HG03575 (cell line): ENCODE results near the gene DICER1.
"Not testable (repeated sequence)": the region's sequence is repeated elsewhere in the genome, so short reads cannot be mapped to it uniquely, and the experiment has no call there.

ENCODE experiments used
- ATAC-seq: cut with Tn5 transposase; IDR thresholded peaks from one replicate; pipeline ENCODE4 v1.9.1; 2021; ENCODE audit not compliant: unreplicated experiment, insufficient number of reproducible peaks, low FRiP score; ENCODE audit errors: extremely low read depth

The DICER1 gene

DNA sequence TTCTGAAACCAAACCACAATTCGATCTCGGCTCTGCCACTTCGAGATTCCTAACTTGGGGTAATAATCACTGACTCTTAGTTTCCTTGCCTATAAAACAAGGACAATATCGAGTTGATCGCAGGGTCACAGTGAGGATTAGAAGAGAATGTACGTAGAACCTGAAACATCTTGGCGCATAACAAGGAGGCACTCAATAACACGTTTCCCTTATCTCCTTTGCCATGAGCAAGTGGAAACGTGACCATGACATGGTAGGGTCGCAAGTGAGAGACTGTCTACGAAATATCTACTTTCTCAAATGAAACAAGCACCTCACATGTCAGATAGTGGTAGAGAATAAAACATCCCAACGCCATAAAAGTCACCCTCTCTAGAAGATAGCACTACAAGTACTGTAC is 2.3 kb downstream of the DICER1 start:
- no peak for ATAC-seq

DNA sequence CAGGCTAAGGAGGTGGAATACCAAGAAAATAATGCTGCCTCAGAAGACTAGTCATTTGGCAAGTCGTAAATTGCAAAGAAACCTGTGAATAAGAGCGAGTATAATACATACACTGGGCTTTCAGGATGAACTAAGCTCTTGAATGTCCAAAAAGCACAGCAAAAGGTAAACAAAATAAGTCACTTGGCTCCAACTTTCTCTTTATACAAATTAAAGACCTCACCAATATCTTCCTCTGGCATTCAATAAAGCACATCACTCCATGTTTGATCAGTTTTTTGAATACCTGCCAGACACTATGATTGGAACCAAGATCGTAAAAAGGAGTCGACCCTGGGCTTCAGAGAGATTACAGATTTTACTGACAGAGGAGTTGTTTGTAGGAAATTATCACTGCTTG is 3.5 kb downstream of the DICER1 start:
- no peak for ATAC-seq

DNA sequence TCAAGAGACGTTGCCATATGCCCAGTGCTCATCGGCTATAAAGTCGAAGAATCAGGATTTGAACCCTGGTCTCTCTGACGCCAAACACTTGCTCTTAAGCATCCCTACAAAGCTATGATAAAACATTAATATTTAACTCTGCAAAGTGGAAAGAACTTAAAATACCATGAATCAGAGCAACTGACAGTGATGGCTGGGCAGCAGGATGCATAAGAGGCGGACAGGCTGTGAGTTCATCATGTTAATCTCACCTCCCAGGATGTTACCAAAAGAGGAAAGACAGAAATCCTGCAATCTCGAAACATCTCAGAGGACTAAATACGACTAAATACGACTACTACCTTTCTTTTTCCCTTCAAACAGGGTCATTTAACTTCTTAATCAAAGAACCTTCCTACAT is 5.8 kb downstream of the DICER1 start:
- no peak for ATAC-seq

DNA sequence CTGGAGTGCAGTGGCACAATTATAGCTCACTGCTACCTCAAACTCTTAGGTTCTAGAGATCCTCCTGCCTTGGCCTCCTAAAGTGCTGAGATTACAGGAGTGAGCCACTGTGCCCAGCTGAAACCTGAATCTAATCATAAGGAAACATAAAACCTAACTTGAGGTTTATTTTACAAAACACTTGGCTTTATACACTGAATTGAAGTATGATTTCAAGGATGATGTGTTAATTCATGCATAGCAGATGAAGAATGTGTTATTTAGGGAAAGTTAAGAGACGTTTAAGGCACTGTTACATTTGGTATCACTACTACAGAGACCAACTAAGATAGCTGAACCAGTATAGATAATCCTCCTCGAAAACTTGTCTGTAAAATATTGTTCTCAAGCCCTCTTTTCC is 6.4 kb downstream of the DICER1 start:
- ATAC-seq = no peak

DNA sequence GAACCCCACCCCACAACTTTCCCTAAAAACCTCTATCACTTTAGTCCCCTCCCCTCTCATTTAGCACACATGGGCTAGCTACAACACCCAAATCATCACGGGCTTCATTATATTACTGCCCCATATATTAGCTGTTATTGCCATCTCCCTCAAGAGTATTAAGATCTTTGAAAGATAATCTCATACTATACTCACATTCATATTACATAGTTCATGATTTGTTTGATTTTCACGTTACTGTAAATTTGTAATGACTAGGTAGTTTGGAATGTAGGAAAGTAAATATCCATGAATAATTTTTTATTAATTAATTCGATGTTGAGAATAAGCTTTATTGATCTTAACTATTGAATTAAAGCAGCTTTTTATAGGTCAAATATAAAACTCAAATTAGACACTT is 7.9 kb downstream of the DICER1 start:
- no peak for ATAC-seq

DNA sequence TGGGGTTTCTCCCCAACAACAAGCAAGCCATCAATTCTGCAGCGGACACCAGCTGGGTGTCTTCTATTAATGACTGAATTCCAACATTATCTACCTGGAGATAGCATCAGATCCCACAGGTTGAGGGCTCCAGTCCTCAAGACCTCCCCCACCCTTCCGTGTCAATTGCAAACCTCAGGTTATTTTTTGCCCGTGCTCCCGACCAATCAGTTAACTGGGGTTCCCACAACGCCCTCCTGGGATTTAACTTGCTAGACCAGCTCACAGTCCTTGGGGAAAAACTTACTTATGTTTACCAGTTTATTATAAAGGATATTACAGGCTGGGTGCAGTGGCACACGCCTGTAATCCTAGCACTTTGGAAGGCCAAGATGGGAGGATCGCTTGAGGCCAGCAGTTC is 9.7 kb downstream of the DICER1 start:
- no peak for ATAC-seq

DNA sequence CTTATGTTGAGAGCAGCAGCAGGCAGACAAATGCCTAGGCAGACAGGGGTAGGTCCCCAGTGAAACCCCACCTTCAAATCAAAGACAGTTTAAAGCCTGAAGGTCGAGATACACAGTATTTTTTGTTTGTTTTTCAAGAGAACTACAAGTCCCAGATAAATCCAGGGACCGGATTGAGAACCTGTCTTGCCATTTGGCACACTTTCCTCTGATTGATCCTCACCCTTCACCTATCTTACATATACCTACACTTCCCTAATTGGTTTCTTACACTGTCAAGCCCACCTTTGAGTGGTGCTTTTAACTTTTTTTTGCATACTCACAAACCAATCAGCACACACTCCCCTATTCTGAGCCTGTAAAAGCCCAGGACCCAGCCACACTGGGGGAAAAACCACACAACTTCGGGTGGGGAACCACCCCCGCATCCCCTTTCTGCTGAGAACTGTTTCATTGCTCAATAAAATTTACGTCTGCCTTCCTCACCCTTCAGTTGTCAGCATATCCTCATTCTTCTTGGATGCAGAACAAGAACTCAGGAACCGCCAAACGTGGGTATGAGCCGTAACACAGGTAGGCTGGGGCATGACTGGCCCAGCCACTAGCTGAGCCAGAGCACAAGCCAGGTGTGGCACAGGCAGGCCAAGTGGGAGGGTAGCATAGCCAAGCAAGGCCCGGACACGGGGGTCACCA is 11.1 kb downstream of the DICER1 start:
- ATAC-seq = no peak

DNA sequence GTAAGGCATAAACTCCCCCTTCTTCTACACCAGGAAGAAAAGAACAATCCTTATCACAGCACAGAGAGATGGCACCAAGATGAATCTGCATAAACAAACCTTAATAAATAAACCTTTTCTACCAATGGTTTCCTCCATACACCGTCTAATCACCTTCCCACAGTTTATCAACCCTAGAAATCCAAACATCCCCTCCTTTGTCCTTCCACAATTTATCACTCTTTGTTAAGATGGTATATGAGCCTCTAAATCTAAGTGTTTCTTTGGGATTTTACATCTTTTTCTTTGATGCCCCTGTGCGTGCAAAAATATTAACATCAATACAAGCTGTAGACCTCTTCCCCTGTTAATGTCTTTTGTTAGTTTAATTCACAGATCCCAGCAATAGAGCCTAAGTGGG is 12.5 kb downstream of the DICER1 start:
- no peak for ATAC-seq

DNA sequence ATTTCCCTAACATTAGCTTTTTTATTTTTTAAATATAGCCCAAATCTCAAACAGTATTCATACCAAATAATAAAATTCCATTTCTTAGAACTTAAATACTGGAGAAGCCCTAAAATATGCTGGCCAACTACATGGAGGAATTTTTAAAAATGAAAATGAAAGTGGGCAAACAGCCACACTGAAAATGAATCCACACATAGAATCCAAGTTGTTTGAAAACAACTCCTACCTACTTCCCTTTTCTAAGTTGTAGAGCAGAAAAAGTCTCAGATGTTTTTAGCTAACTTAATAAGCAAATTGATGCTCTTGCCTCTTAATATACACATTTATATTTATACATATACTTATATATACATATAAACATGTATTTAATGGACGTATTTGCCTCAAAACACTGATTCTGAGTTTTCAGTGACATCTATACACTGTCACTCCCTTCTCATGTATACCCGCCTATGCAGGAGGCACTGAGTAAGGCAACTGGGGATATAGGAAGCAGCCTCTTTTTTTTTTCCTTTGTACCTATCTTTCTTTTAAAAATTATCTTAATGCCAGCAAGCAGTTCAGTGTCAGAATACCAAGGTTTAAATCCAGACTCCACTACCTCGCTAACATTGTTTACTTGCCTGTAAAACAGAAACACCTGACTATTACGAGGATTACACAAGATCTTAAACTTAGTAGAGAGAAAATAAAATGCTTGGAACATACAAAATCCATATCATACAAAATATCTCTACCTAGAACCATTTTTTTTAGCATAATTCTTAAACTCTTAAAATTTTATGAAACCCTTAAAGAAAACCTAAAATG is 13.3 kb downstream of the DICER1 start:
- no peak for ATAC-seq

DNA sequence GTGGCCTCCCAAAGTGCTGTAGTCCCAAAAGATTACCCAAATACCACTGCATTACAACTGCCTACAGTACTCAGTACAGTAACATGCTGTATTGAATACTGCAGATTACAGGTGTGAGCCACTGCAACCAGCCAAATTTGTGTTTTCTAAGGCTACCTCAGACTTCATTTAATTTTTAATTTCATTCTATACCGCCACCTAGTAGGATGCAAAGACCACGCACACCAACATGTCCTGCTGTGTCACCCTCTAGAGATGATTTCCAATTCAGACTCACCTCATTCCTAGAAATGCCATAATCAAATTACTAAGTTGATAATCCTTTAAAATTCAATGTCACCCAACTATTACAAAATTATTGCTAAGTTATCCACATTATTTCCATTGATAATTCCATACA is 15.1 kb downstream of the DICER1 start:
- no peak for ATAC-seq

DNA sequence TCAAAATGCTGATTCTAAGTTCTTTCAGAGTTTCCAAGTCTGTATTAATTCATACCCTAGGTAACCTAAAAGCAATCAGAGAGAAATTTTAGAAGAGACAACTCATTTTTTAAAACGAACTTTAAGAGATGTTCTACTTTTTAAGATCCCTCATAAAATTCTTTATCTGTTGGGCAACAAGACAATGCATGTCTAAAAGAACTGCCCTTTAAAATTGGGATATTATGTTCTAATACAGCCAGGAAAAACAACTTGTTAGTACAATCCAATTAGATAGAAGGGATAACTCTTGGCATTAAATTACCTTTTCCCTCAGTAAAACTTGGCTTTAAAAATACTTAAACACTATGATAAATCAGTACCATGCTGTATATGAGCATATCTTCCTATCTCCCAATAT is 15.6 kb downstream of the DICER1 start:
- no peak for ATAC-seq

DNA sequence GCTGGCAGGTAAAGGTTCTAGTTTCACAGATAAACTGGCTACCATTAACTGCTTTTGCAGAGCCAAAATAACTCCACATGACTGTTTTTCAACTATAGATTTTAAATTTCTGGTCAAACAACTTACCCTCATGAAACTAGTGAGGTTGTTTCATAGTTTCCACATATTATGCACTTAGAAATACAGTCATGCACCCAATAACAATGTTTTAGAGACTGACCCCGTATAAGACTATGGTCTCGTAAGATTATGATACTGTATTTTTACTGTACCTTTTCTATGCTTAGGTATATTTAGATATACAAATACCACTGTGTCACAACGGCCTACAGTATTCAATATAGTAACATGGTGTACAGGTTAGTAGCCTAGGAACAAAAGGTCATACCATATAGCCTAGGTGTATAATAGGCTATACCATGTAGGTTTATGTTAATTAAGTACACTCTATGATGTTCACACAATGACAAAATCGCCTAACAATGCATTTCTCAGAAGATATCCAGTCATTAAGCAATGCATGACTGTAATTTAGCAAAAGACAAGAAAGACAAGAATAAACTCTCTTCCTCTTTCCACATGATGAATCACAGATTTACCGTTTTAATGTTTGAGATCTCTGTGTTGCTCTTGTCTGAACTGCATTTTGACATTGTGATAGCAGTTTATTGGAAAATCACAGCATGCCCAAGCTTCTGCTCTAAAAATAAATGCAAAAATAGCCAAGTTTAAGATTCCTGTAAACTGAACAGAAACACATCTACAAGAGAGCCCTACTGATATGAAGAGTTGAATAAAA is 17.1 kb downstream of the DICER1 start:
- ATAC-seq = no peak

DNA sequence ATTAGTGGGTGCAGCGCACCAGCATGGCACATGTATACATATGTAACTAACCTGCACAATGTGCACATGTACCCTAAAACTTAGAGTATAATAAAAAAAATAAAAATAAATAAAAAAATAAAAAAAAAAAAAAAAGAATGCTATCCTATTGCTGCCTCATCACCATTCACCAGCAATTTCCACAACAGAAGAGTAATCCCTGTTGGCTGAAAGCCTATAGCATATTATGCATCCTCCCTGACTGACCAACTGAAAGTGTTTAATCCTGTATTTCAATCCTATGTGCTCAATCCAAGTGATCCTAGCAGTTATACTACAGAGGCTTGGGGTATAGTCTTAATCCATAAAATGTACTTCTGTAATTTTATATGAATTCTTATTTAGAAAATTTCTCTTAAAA is 18.5 kb downstream of the DICER1 start:
- no peak for ATAC-seq

DNA sequence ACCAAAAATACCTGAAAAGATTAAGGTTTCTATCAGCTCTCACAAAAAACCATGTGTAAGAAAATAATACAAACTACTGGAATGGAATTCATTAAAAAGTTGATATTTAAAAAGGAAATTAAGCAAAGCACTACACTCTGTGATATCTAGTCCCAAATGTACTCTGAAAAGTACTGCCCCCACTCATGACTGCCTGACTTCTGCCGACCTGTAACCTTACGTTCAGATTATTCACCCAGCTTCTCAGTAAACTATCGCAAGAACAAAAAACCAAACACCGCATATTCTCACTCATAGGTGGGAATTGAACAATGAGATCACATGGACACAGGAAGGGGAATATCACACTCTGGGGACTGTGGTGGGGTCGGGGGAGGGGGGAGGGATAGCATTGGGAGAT is 18.9 kb downstream of the DICER1 start:
- not testable (repeated sequence) for ATAC-seq

DNA sequence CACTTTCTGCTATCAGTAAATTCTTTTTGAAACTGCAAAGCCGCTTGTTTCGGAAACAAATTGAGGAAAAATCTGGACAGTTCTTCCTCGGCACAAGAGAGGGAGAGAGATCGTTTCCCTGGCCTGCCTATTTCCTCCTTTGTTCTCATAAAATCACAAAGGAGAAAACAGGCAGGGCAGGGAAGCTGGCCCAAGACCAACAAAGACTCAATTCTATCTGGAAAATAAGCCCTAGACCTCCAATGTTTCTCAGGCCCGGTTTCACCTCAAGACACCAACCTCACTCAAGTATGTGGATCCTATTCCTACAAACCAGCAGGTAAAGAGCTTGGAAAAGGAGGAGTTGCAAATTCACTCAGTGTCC is 19.5 kb downstream of the DICER1 start:
- no peak for ATAC-seq

DNA sequence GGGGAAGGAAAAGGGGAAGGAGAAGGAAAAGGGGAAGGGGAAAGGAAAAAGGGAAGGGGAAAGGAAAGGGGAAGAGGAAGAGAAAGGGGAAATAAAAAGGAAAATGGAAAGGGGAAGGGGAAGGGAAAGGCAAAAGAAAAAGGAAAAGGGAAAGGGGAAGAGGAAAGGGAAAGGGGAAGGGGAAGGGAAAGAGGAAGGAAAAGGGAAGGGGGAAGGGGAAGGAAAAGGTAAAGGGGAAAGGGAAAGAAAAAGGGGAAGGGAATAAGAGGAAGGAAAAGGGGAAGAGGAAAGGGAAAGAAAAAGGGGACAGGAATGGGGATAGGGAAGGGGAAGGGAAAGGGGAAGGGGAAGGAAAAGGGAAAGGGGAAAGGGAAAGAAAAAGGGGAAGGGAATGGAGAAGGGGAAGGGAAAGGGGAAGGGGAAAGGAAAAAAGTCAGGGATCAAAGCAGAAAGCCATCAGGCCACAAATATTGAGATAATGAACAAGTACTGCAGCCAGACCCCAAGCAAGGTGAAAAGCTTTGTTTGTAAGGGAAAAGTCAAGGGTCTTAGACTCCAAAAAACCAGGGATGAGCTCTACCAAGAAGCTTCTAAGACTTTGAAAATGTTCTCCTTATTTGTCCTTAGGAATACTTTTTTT is 20.0 kb downstream of the DICER1 start:
- no peak for ATAC-seq

DNA sequence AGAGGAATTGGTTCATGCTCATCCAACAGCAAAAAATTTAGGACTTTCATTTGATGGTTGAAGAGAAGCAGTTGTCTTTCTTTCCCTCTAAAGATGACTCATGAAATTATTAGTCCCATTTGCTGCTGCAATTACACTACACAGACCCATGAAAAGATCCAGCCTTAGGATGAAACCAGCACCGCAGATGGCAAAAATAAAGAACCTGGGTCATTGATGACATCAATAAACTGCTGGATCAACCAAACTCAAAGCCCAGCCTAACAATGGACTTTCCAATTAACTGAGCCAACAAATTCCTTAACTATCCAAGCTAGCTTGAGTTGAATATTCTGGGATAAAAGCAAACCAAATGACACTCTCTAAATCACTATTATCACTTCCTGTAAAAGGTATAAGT is 20.7 kb downstream of the DICER1 start:
- no peak for ATAC-seq

DNA sequence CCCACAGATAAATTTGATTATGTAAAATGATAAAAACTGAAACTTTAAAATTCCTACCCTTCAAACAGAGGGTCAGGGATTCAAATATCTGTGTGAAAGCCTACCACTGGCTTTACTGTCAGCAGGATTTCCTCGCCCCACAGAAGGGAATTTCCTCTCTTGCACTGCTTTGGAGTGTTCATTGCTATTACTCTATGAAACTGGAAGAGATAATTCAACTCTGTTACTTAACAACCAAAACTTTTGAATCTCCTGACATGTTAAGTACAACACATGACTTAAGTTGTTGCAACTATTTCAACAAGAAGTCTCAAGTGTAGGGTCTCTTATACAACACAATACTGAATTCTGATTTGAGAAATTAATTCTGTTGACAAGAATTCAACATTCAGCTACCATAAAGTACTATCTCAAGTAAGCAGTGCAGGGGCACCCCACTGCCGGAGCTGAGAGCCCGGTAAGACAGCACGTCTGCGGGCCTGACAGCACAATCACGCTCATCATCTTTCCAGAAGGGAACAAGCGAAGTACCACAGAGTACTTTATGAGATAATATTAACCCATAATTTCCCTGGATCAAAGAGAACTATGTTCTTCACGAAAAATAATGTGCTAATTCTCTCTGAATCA is 22.9 kb downstream of the DICER1 start:
- no peak for ATAC-seq

DNA sequence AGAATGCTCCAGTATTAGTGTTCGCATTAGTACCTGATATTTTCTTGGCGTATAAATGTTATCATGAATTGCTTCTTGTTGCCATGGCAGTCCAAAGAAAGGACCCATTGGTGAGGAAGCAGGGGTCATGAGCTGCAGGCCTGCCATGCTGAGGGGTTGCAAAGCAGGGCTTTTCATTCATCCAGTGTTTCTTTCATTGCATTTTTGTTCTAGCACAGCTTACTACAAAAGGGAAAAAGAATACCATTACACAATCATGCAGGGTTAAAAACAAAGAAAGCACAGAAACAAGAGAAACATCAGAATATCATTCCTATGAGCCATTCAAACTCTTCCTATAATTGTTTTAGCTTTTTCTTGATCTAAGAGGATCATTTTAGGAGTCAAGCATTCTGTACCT is 24.0 kb downstream of the DICER1 start:
- no peak for ATAC-seq
